ENCODE results near the gene STK35.

Gene STK35

GRCh38 chr20:2135013-2135412 lies 33.4 kb downstream of the STK35 start:
- no peak for DNase-seq (ENCODE audit: low read depth)

DNA sequence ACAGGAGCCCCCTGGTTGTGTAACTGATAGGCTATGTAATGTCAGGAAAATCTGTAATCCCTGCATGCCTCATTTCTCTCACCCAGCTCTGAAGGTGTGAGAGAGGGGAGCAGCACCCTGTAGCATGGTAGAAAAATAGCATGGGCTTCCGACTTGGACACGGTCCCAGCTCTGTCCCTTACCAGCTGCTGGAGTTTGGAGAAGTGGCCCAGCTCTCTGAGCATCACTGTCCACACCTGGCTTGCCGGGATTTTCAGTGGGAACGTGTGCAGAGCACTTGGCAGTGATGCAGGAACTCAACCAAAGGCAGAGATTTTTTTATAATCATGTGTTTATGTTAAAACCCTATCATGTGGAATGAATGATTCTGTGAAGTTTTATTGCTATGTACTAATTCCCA lies 34.6 kb downstream of the STK35 start:
- DNase-seq (ENCODE audit: low read depth) = no peak

- no peak for DNase-seq (ENCODE audit: low read depth)
These were observed 36.0 kb downstream of the STK35 start for GRCh38 chr20:2137552-2138201.

GRCh38 chr20:2138396-2138795 lies 36.8 kb downstream of the STK35 start:
- DNase-seq (ENCODE audit: low read depth) = no peak

DNA sequence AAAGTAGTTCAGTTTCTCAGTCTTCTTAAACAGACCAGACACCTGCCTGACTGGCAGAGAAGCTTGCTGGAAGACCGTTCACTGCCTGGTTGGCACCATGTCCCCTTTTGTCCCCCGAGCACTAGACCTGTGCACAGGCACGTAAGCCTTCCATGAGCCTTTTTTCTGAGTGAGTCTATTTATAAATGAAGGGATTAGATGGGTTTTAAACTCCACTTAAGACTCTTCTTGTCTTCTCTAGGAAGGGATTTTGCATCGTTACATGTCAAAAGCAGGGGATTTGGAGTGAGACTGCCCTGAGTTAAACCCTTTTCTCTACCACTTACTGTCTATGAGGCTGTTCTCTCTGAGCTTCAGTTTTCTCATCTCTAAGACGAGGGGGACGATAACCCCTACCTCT lies 37.6 kb downstream of the STK35 start:
- no peak for DNase-seq (ENCODE audit: low read depth)

GRCh38 chr20:2139736-2140135 lies 38.1 kb downstream of the STK35 start:
- no peak for DNase-seq (ENCODE audit: low read depth)

DNA sequence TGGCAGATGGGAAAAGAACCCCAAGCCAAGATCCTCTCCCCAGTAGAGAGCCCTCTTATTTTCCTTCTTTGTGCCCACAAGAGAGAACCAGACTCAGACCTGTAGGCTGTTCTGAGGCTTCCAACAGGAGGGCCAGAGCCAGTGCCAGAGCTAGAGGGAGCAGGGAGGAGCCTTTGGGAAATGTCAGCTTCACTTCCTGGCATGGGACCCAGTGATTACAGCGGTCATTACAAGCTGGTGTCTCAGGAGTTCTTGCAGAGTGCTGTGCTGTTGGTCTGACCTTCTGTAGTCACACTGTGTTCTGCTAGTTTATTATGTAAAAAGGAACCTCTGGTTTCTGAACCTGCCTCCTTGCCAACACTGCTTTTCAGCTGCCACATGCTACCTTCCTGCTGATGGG lies 38.9 kb downstream of the STK35 start:
- no peak for DNase-seq (ENCODE audit: low read depth)

DNA sequence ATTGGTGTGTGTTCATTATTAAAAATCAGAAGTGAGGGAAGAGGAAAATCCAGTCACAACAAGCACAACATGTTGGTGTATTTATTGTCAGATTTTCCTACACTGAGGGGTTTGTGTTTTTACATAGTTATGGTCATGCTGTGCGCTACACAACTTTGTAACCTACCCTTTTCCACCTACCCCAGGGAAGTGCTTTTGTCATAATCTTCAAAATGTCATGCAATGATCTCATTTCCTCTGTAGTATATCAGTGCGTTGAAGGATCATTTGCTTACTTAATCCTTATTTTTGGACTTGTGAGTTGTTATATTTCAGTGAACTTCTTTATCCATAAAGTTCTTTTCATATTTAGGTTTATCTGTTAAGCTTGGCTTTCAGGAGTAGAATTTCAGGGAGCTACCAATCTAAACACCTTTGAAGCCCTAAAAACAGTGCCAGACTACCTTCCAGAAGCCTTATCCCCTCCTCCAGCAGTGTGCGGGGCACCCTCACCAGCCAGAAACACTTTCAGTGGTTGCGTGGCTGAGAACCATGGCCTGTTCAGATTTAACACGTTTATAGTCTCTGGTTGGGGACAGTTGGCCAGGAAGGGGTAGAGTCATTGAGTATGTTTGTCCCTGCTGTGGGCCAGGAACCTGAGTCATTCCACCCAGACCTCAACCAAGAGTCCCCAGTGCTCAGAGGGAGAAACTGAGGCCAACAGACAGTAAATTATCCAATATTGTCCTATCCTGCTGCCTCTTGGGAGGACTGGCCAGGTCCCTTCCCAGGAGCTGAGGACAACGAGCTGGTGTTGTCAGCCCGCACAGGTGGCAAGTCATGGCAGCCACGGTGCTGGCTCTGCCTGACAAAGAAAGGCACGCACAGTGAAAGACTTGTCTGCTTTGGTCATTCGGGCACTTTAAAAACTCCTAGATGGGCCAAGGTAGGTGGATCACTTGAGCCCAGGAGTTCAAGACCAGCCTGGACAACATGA lies 40.3 kb downstream of the STK35 start:
- no peak for DNase-seq (ENCODE audit: low read depth)

GRCh38 chr20:2142649-2143048 lies 41.0 kb downstream of the STK35 start:
- DNase-seq (ENCODE audit: low read depth) = no peak

DNA sequence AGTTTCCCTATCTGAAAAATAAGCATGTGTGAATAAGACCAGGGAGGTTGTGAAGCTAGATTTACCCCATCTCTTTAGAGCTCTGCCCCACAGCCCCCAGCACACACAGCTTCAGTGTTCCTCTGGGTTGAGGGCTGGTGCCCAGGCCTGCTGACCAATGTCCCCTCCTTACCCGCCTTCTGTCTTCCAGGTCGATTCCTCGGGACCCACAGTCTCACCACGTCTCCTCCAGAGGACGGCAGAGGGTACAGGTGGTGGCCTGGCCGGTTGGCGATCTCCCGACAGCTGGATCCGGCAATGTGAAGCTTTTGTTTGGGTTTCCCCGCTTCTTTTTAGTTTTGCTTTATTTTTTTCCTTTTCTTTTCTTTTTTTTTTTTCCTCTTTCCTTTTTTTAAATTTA lies 42.0 kb downstream of the STK35 start:
- no peak for DNase-seq (ENCODE audit: low read depth)

DNA sequence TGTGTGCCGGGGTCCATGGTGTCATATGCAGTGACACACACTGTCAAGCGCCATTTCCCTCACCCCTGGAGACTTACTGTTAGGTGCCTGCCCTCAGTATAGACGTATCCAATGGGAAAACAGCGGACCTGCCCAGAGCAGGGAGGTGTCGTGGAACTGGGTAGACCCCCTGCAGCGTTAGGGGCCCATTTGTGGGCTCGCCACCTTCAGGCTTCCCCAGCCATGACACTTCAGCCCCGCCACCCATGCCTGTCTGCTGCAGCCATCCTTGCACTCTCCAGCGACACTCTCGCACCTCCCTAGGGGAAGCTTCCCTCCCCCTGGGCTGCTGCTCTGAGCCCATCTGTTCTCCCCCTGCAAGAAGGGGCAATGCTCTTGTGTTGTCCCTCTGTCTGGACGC lies 43.2 kb downstream of the STK35 start:
- DNase-seq (ENCODE audit: low read depth) = no peak

GRCh38 chr20:2145376-2145775 lies 43.7 kb downstream of the STK35 start:
- DNase-seq (ENCODE audit: low read depth) = no peak

DNA sequence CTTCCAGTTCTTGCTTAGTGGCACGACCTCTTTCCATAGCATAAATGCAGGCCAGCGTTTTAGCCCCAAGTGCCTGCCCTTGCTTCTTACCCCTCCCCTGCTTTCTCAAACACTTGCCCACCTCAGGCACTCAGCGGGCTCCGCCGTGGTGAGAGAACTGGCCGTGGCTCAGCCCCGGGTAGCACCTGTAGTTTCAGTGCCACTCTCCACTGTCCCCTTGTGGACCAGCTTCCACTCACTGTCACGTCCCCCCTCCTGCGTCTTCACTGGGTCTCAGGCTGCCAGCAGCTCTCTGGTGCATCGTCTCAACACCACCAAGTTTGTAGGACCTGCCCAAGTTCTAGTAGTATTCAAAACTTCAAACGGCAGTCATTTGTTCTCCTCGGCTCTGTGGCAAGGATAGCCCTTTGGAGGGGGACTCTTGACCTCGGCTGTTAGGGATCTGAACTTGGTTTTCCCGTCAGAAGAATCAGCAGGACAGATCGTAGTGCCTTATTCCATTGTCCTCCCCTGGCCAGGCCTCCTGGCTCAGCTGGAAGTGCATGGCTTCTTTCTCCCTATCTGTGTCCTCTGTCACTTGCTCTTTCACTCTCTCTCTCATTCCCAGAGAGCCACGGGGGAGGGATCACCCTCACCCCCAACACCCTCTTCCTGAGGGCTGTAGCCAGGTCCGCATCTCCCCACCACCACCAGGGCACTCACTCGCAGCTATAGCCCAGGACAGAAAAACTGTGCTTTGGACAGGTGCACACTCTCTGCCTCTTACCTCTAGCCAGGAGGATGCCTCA lies 44.6 kb downstream of the STK35 start:
- DNase-seq (ENCODE audit: low read depth) = no peak

DNA sequence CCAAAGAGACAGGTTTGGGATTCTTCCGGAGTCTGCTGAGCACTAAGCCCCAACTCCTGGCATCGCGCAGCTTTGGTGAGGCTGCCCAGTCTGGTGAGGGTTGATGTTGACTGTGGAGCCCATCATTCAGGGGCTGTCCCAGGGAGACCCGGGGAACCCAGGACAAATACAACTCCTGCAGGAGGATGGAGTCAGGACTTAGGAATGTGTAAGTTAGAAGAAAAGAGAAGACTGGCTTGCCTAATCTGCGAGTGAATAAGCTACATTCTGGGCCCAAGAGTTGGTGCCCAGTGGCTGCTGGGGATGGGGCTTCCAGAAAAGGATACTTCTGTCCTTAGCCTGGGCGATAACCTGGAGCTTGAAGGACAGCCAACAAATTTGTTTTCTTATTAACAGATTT lies 47.9 kb downstream of the STK35 start:
- DNase-seq (ENCODE audit: low read depth) = no peak

DNA sequence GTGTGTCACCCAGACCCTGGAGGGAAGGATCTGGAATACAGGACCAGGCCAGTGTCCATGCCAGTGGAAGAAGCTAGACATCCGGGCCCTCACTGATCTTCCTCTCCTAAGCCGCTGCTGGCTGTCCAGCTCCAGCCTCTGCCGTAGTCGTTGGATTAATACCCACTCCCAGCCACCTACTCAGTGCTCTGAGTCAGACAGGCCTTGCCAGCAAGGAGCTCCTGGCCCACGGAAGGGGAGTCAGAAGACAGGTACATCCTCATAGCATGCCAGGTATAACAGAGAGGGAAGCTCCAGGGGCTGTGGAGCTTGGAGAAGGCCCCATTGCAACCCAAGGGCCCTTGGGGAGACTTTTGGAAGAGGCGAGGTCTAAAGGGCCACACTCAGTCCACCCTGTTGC lies 49.0 kb downstream of the STK35 start:
- no peak for DNase-seq (ENCODE audit: low read depth)

GRCh38 chr20:2151858-2152281 lies 50.2 kb downstream of the STK35 start:
- DNase-seq (ENCODE audit: low read depth) = no peak

DNA sequence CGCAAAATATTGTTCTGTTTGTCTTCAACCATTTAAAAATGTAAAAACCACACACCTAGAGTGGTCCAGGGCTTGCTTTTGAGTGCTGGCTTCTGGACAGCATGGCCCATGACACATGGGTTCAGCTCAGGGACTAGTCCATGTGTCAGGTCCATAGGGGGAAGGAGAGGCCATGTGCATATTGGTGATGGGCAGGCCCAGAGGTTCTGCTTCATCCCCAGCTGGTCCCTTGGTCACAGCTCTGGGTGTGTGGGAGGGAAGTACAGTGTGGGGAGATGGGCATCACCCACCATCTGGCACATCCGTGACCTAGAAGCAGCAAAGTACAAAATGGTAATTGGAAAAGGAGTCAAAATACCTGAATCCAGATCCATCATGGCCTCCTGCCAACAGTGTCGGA lies 50.7 kb downstream of the STK35 start:
- DNase-seq (ENCODE audit: low read depth) = no peak

DNA sequence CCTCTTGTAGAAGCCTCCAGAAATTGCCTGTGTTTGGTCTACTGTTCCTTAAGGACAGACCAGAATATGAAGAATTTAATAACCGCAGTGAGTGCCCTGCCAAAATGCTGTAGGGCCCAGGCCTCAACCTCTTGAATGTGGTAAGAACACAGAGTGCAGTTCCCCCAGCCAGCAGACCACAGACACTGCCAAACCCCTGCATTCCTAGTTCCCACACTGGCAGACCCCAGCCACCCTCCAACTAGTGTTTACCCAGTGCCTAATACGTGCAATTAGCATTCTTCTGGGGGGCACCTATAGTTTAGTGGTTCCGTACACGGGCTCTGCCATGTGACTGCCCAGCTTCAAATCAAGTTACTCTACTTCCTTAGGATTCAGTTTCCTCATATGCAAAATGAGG lies 51.7 kb downstream of the STK35 start:
- DNase-seq (ENCODE audit: low read depth) = no peak

DNA sequence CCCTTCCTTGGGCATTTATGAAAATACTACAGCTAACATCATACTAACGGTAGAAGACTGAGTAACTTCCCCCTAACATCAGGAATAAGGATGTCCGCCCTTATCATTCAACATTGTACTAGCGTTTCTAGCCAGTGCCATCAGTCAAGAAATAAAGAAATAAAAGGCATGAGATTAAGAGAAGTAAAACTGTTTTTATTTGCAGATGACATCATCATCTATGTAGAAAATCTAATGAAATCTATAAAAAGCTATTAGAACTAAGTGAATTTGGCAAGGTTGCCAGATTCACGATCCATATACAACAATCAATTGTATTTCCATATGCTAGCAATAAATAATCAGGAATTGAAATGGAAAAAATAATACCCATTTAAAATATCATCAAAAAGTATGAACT lies 54.6 kb downstream of the STK35 start:
- no peak for DNase-seq (ENCODE audit: low read depth)

- no peak for DNase-seq (ENCODE audit: low read depth)
These were observed 55.3 kb downstream of the STK35 start for GRCh38 chr20:2156666-2157624.

- no peak for DNase-seq (ENCODE audit: low read depth)
These were observed 60.6 kb downstream of the STK35 start for GRCh38 chr20:2162125-2162822.

Data from stimulated activated CD8-positive, alpha-beta memory T cell treated with anti-CD3 and anti-CD28 coated beads, Interleukin-12 subunit alpha, Interleukin-12 subunit beta, amount 100 ng/mL, for 4 hours (primary cell).